MM.1S (cell line): Measurements from ENCODE around the gene C1orf198.

Source experiments
- DNase-seq: peaks from one replicate; pipeline ENCODE4 v3.0.0-alpha.2; 2015
- H2AFZ ChIP-seq: fragments of 300-600 bp; sonication (generic); 2 replicates; pipeline ENCODE4 v1.6.0; 2016; ENCODE audit warnings: antibody characterized with exemption, low read length
- H3F3A ChIP-seq: fragments of 300-600 bp; sonication (generic); 2 replicates; pipeline ENCODE4 v1.6.1; 2016; ENCODE audit warnings: mild to moderate bottlenecking, antibody characterized with exemption, low read length, moderate library complexity, mixed read lengths; ENCODE audit not compliant: insufficient read depth
- H3K27ac ChIP-seq: fragments of 300-600 bp; sonication (generic); 2 replicates; pipeline ENCODE4 v1.5.1; 2016; ENCODE audit warnings: mild to moderate bottlenecking, low read length
- H3K27me3 ChIP-seq: fragments of 300-600 bp; sonication (generic); replicated peaks from 2 replicates; pipeline ENCODE4 v1.6.0; 2016; ENCODE audit warnings: low read length; ENCODE audit not compliant: insufficient read depth
- H3K36me3 ChIP-seq: fragments of 300-600 bp; sonication (generic); replicated peaks from 2 replicates; pipeline ENCODE4 v1.6.1; 2016; ENCODE audit warnings: mild to moderate bottlenecking, low read length, mixed read lengths; ENCODE audit not compliant: insufficient read depth
- H3K4me1 ChIP-seq: fragments of 300-600 bp; sonication (generic); 2 replicates; pipeline ENCODE4 v1.6.1; 2016; ENCODE audit warnings: low read length, mixed read lengths
- H3K4me2 ChIP-seq: fragments of 300-600 bp; sonication (generic); 2 replicates; pipeline ENCODE4 v1.6.0; 2016; ENCODE audit warnings: low read depth, low read length
- H3K4me3 ChIP-seq: fragments of 300-600 bp; sonication (generic); 2 replicates; pipeline ENCODE4 v1.5.1; 2016; ENCODE audit warnings: low read length, mixed read lengths
- H3K79me2 ChIP-seq: fragments of 300-600 bp; sonication (generic); 2 replicates; pipeline ENCODE4 v1.6.1; 2016; ENCODE audit warnings: mixed run types, low read length, mixed read lengths
- H3K9ac ChIP-seq: fragments of 300-600 bp; sonication (generic); 2 replicates; pipeline ENCODE4 v1.6.1; 2016; ENCODE audit warnings: low read length, mixed read lengths
- H3K9me2 ChIP-seq: fragments of 300-600 bp; sonication (generic); replicated peaks from 2 replicates; pipeline ENCODE4 v1.6.1; 2016; ENCODE audit warnings: mild to moderate bottlenecking, low read length, mixed read lengths; ENCODE audit not compliant: insufficient read depth
- H3K9me3 ChIP-seq: fragments of 300-600 bp; sonication (generic); replicated peaks from 2 replicates; pipeline ENCODE4 v1.6.1; 2016; ENCODE audit warnings: mild to moderate bottlenecking, low read length, mixed read lengths; ENCODE audit not compliant: insufficient read depth
- H4K20me1 ChIP-seq: fragments of 300-600 bp; sonication (generic); 2 replicates; pipeline ENCODE4 v1.6.1; 2016; ENCODE audit warnings: mild to moderate bottlenecking, low read length, moderate library complexity, mixed read lengths; ENCODE audit not compliant: insufficient read depth
- EZH2 ChIP-seq: fragments of 300-600 bp; sonication (generic); optimal IDR thresholded peaks from 2 replicates; pipeline ENCODE3; 2017; ENCODE audit warnings: low read depth, mild to moderate bottlenecking, antibody characterized with exemption, low read length, mixed read lengths
- EZH2phosphoT487 ChIP-seq: fragments of 300-600 bp; sonication (generic); IDR thresholded peaks from 2 replicates; pipeline ENCODE4 v1.6.1; 2018; ENCODE audit warnings: antibody characterized with exemption, low read length
- TF ChIP-seq, protein P1 (sequence below): fragments of 300-600 bp; sonication (generic); IDR thresholded peaks from 2 replicates; pipeline ENCODE4 v1.5.1; 2016; ENCODE audit warnings: antibody characterized with exemption, low read length, mixed read lengths

The C1orf198 gene

DNA sequence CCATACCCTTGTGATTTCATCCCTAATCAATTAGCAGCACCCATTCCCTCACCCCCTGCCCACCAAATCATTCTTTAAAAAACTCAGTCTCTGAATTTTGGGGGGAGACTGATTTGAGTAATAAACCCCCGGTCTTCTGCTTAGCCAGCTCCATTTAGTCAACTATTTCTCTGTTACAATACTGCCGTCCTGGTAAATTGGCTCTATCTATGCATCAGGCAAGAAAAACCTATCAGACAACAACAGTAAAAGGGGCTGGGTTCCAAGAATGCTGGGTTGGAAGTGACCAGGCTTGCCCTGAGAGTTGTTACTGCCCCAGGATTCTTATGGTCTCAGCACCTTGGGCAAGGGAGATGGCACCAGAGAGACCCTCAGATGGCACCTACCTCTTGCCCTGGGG, 16.3 kb upstream of the C1orf198 start:
- Histone ChIP-seq H3K4me3 (no peak overlapping the region), H3K36me3 (no peaks in the 10 kb centered on the region), H3K9me2 (no peaks in the 10 kb centered on the region), H3F3A (no peaks in the 10 kb centered on the region), H3K4me2 (no peak overlapping the region), H3K9ac (no peak overlapping the region), H3K79me2 (no peaks in the 10 kb centered on the region), H3K27me3 (no peaks in the 10 kb centered on the region), H3K4me1 (no peaks in the 10 kb centered on the region), H4K20me1 (no peaks in the 10 kb centered on the region), H3K9me3 (no peaks in the 10 kb centered on the region), H3K27ac (no peak overlapping the region), H2AFZ (no peak overlapping the region)
- TF ChIP-seq EZH2phosphoT487 = no peak
- no peak for TF ChIP-seq EZH2
- TF ChIP-seq, protein P1, sequence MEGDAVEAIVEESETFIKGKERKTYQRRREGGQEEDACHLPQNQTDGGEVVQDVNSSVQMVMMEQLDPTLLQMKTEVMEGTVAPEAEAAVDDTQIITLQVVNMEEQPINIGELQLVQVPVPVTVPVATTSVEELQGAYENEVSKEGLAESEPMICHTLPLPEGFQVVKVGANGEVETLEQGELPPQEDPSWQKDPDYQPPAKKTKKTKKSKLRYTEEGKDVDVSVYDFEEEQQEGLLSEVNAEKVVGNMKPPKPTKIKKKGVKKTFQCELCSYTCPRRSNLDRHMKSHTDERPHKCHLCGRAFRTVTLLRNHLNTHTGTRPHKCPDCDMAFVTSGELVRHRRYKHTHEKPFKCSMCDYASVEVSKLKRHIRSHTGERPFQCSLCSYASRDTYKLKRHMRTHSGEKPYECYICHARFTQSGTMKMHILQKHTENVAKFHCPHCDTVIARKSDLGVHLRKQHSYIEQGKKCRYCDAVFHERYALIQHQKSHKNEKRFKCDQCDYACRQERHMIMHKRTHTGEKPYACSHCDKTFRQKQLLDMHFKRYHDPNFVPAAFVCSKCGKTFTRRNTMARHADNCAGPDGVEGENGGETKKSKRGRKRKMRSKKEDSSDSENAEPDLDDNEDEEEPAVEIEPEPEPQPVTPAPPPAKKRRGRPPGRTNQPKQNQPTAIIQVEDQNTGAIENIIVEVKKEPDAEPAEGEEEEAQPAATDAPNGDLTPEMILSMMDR = no peak
- DNase-seq = no peak

DNA sequence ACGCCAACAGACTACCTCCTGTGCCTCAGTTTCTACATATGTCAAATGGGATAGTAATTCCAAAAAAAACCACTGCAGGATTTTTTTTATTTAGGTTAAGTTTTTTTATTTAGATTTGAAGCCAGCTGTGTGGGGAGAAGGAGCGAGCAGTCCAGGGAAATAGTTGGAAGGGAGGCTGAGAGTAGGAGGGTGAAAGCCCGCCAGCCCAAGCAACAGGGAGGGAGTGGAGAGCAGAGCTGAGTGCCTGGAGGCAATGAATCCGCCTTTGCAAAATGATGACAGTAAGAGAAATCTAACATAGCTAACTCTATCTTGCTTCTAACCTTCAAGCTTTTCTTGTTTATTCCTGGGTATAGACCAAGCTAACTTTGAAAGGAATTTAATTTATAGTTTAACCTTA, 15.6 kb upstream of the C1orf198 start:
- Histone ChIP-seq H3F3A (no peaks in the 10 kb centered on the region), H4K20me1 (no peaks in the 10 kb centered on the region), H3K4me1 (no peaks in the 10 kb centered on the region), H2AFZ (no peak overlapping the region), H3K9me3 (no peaks in the 10 kb centered on the region), H3K9ac (no peak overlapping the region), H3K79me2 (no peaks in the 10 kb centered on the region), H3K9me2 (no peaks in the 10 kb centered on the region), H3K4me2 (no peak overlapping the region), H3K27me3 (no peaks in the 10 kb centered on the region), H3K27ac (no peak overlapping the region), H3K4me3 (no peak overlapping the region), H3K36me3 (no peaks in the 10 kb centered on the region)
- DNase-seq = no peak
- no peak for TF ChIP-seq EZH2
- TF ChIP-seq, protein P1 = no peak
- TF ChIP-seq EZH2phosphoT487 = no peak

DNA sequence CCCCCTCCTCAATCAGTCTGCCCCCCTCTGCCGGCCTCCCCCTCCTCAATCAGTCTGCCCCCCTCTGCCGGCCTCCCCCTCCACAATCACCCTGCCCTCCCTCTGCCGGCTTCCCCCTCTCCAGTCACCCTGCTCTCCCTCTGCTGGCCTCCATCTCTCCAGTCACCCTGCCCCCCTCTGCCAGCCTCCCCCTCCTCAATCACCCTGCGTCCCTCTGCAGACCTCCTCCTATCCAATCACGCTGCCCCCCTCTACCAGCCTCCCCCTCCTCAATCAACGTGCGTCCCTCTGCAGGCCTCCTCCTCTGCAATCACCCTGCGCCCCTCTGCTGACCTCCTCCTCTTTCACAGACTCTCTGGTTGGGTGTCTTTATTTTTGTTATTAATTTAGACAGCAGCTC, 11.5 kb upstream of the C1orf198 start:
- TF ChIP-seq EZH2 = no peak
- no peak for TF ChIP-seq EZH2phosphoT487
- Histone ChIP-seq H3K4me2 (no peak overlapping the region), H3K4me3 (no peak overlapping the region), H3K9ac (no peak overlapping the region), H3K27me3 (no peaks in the 10 kb centered on the region), H4K20me1 (no peaks in the 10 kb centered on the region), H3K9me3 (no peaks in the 10 kb centered on the region), H3K79me2 (no peaks in the 10 kb centered on the region), H3K36me3 (no peaks in the 10 kb centered on the region), H3K9me2 (no peaks in the 10 kb centered on the region), H3K4me1 (no peaks in the 10 kb centered on the region), H3K27ac (no peak overlapping the region), H2AFZ (no peak overlapping the region), H3F3A (no peaks in the 10 kb centered on the region)
- DNase-seq = no peak

DNA sequence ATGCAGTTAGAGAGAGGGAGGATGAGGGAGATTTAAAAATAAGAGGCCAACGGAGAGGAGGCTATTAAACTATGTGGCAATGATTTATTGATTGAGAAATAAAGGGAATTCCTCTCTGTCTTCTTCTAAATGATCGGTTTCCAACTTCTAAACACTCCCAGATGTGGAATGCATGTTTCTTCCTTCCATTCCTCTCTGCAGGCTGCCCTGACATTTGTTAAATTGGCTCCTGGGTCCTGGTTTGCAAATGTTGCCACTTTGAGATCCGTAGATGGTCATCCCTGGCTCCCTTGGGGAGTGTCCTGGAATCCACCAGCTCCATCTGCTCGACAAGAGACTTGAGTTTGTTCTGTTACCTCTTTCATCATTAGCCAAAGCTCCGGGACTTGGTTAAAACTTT, 10.3 kb upstream of the C1orf198 start:
- no peak overlapping the region for H3K4me3 ChIP-seq
- H2AFZ ChIP-seq = no peak overlapping the region
- no peaks in the 10 kb centered on the region for H3K4me1 ChIP-seq
- TF ChIP-seq, protein P1 = no peak
- no peak for TF ChIP-seq EZH2
- no peak for TF ChIP-seq EZH2phosphoT487
- DNase-seq = no peak
- no peak overlapping the region for H3K4me2 ChIP-seq
- H3K79me2 ChIP-seq = no peaks in the 10 kb centered on the region
- H4K20me1 ChIP-seq = no peaks in the 10 kb centered on the region
- no peaks in the 10 kb centered on the region for H3F3A ChIP-seq
- no peaks in the 10 kb centered on the region for H3K36me3 ChIP-seq
- no peaks in the 10 kb centered on the region for H3K9me2 ChIP-seq
- no peak overlapping the region for H3K27ac ChIP-seq
- H3K9me3 ChIP-seq = no peaks in the 10 kb centered on the region
- H3K27me3 ChIP-seq = no peaks in the 10 kb centered on the region
- H3K9ac ChIP-seq = no peak overlapping the region
